MM.1S (cell line): Measurements from ENCODE around the gene DUSP8.

Source experiments
- EZH2 ChIP-seq: fragments of 300-600 bp; sonication (generic); optimal IDR thresholded peaks from 2 replicates; pipeline ENCODE3; 2017; ENCODE audit warnings: low read depth, mild to moderate bottlenecking, antibody characterized with exemption, low read length, mixed read lengths
- EZH2phosphoT487 ChIP-seq: fragments of 300-600 bp; sonication (generic); IDR thresholded peaks from 2 replicates; pipeline ENCODE4 v1.6.1; 2018; ENCODE audit warnings: antibody characterized with exemption, low read length
- TF ChIP-seq, protein P1 (sequence below): fragments of 300-600 bp; sonication (generic); IDR thresholded peaks from 2 replicates; pipeline ENCODE4 v1.5.1; 2016; ENCODE audit warnings: antibody characterized with exemption, low read length, mixed read lengths

DNA sequence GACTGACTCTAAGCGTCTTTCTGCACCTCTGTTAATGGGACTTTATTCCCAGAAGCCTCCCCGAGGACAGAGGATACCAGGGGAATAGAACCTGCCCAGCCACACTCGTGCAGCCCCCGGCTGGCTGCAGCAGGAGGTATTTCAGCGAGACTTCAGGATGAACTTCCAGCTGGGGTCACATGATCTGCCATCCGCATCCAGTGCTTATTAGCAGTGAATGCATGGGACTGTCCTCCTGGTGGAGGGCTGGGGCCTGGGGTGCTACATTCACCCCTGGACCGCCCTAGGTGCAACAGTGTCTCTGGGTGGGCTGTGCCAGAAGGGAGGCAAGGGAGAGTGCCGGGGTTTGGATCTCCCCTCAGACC is 1.6 kb downstream of the DUSP8 start:
- TF ChIP-seq, protein P1, sequence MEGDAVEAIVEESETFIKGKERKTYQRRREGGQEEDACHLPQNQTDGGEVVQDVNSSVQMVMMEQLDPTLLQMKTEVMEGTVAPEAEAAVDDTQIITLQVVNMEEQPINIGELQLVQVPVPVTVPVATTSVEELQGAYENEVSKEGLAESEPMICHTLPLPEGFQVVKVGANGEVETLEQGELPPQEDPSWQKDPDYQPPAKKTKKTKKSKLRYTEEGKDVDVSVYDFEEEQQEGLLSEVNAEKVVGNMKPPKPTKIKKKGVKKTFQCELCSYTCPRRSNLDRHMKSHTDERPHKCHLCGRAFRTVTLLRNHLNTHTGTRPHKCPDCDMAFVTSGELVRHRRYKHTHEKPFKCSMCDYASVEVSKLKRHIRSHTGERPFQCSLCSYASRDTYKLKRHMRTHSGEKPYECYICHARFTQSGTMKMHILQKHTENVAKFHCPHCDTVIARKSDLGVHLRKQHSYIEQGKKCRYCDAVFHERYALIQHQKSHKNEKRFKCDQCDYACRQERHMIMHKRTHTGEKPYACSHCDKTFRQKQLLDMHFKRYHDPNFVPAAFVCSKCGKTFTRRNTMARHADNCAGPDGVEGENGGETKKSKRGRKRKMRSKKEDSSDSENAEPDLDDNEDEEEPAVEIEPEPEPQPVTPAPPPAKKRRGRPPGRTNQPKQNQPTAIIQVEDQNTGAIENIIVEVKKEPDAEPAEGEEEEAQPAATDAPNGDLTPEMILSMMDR = no peak
- no peak for TF ChIP-seq EZH2phosphoT487
- TF ChIP-seq EZH2 = no peak
